T-helper 1 cell treated with Interleukin-12 subunit alpha and Interleukin-12 subunit beta and Interleukin-4 antibody, amounts not matched to agents 30 μg/mL and 1 μg/mL, for 36 hours (primary cell): ENCODE data around the gene PARP12.

ENCODE experiments used
- H3K27ac Mint-ChIP-seq: one replicate; pipeline ENCODE4 v1.8.0; 2021; ENCODE audit warnings: mild to moderate bottlenecking, mixed read lengths
- H3K27me3 Mint-ChIP-seq: one replicate; pipeline ENCODE4 v1.8.0; 2021; ENCODE audit warnings: low read depth, mixed read lengths
- H3K36me3 Mint-ChIP-seq: one replicate; pipeline ENCODE4 v1.8.0; 2021; ENCODE audit warnings: low read depth, mixed read lengths
- H3K4me1 Mint-ChIP-seq: one replicate; pipeline ENCODE4 v1.8.0; 2021; ENCODE audit warnings: low read depth, mixed read lengths
- H3K4me3 Mint-ChIP-seq: one replicate; pipeline ENCODE4 v1.8.0; 2021; ENCODE audit warnings: mild to moderate bottlenecking, moderate library complexity, mixed read lengths
- H3K9me3 Mint-ChIP-seq: one replicate; pipeline ENCODE4 v1.8.0; 2021; ENCODE audit warnings: mixed read lengths

PARP12 gene

DNA sequence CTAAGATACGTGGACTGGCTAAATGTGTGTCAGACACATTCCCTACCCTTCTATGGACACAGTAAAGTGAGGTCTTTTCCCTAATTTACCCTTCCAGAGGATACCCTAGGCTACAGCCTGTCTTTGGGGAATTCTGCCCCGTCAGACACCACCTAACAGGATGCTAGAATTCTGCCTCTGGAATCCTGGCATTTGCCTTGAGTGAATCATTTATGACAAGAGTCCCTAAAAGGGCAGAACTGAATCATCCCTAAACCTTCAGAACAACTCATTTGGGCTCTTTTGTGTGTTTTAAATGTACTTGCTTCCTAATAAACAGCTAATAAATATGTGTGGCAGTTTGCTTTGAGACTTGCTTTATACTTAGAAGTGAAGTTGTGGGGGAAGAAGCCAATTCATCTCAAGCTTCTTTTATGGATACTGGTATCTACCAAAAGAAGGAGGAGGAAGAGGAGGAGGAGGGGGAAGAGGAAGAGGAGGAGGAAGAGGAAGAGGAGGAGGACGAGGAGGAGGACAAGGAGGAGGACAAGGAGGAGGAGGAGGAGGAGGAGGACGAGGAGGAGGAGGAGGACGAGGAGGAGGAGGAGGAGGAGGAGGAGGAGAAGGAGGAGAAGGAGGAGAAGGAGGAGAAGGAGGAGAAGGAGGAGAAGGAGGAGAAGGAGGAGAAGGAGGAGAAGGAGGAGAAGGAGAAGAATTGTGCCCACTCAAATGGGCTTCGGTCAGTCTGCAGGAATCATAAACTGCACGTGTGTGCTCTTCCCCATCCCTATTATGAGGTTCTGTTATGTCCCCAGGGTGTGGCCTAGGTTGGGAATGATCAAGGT is 27.1 kb downstream of the PARP12 start:
- H3K4me1 Mint-ChIP-seq = peaks cover 40% of the 10 kb centered on the region
- no peaks in the 10 kb centered on the region for H3K27me3 Mint-ChIP-seq
- H3K4me3 Mint-ChIP-seq = no peak overlapping the region

DNA sequence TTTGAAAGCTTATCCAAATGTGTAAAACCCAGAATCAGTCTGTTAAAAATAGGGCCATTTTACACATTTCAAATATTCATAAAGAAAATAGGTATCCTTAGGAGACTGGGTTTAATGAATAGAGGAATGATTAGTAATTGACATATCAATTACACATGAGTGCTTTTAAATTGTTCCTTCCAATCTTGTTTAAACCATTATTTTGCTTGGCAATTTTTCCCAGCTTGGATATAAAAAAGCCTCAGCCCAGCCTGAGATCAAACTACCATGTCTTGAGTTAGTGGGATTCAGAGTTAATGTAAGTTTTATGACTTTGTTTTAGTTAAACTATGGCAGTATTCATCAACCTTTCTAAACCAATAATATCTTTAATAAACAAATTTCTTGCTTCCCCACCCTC is 28.3 kb downstream of the PARP12 start:
- Mint-ChIP-seq H3K9me3 (no peaks in the 10 kb centered on the region), H3K27ac (no peak overlapping the region), H3K4me3 (no peak overlapping the region), H3K27me3 (no peaks in the 10 kb centered on the region), H3K4me1 (peaks cover 34% of the 10 kb centered on the region), H3K36me3 (peaks cover 62% of the 10 kb centered on the region)

More for the DNA sequence above, 27.1 kb downstream of the PARP12 start:
- Mint-ChIP-seq H3K36me3 (peaks cover 68% of the 10 kb centered on the region), H3K9me3 (no peaks in the 10 kb centered on the region), H3K27ac (no peak overlapping the region)

DNA sequence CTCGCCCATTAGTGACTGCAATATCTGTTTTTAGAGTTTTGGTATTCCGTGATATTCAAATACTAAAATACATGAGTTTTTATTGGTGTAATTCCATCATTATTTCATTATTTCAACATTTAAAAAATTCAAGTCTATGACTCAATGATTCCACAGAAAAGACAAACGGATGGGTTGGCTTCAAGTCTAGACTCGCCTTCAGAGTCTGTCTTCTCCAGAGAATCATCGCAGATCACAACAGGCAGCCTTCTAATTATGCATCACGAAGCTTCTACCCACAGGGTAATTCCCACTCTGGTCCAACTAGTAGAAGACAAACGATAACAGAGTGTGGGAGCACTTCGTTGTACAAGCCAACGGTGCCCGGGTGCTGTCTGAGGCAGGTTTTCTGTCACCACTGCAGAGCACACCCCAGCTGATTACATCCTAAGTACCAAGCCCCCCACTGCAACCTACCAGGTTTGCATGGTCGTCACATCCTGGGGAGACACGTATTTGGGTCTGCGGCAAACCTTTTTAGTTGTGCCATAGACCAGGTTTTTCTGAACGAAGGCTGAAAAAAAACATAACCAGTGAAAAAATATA is 28.9 kb downstream of the PARP12 start:
- Mint-ChIP-seq H3K4me1 (peaks cover 29% of the 10 kb centered on the region), H3K27me3 (no peaks in the 10 kb centered on the region)

DNA sequence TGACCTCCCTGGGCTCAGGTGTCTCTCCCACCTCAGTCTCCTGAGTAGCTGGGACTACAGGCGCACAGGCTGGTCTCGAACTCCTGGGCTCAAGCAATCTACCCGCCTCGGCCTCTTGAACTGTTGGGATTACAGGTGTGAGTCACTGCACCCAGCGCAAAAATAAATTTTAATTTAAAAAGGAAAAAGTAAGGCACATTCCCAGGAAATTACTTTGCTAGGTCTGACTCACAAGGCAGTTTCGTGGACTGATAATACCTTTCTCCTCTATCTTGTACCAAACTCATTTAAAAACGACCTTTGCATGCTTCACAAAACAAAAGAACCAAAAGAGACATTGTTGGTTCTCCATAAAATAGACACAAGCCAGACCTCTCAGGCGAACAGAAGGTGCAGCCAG is 29.7 kb downstream of the PARP12 start:
- H3K36me3 Mint-ChIP-seq = peaks cover 60% of the 10 kb centered on the region
- H3K27ac Mint-ChIP-seq = no peak overlapping the region
- no peaks in the 10 kb centered on the region for H3K27me3 Mint-ChIP-seq
- no peaks in the 10 kb centered on the region for H3K9me3 Mint-ChIP-seq
- H3K4me3 Mint-ChIP-seq = no peak overlapping the region
- peaks cover 28% of the 10 kb centered on the region for H3K4me1 Mint-ChIP-seq

More for the DNA sequence above, 28.9 kb downstream of the PARP12 start:
- Mint-ChIP-seq H3K27ac (no peak overlapping the region), H3K9me3 (no peaks in the 10 kb centered on the region), H3K4me3 (no peak overlapping the region), H3K36me3 (peaks cover 59% of the 10 kb centered on the region)

DNA sequence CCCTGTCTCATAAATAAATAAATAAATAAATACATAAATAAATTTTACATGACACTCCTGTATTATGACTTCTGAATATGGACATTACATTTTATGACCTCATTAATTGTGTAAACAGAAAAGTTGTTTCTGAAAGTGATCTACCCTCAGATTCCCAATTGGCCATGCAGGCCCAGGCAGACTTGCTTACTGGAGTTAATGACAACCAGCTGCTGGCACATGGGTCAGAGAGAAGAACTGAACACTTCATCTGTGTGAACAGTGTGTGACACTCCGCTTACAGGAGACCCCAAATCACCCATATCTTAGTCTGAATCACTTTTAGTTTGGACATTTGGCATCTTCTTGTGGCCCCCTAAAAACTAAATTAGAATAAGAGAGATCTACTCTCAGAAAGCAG is 31.4 kb downstream of the PARP12 start:
- no peaks in the 10 kb centered on the region for H3K27me3 Mint-ChIP-seq
- no peak overlapping the region for H3K4me3 Mint-ChIP-seq
- no peak overlapping the region for H3K27ac Mint-ChIP-seq
- no peaks in the 10 kb centered on the region for H3K9me3 Mint-ChIP-seq
- H3K4me1 Mint-ChIP-seq = peaks cover 21% of the 10 kb centered on the region
- peaks cover 57% of the 10 kb centered on the region for H3K36me3 Mint-ChIP-seq

DNA sequence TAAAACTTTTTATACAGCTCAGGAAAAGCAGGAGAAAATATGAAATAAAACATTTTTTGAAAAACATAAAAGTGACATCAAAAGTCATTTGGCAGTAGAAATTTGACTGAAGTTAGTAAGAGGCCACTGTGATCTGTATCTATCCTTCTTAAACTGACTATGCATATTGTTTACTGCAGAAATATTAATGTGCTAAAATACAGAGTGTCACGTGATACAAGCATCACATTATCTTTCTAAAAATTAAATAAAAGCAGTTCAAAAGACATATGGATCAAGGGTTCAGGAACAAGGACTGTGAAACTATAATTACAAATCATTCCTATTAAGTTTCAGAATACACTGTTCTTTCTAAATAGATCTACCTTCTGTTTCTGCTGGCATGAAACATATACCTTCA is 33.7 kb downstream of the PARP12 start:
- no peak overlapping the region for H3K27ac Mint-ChIP-seq

DNA sequence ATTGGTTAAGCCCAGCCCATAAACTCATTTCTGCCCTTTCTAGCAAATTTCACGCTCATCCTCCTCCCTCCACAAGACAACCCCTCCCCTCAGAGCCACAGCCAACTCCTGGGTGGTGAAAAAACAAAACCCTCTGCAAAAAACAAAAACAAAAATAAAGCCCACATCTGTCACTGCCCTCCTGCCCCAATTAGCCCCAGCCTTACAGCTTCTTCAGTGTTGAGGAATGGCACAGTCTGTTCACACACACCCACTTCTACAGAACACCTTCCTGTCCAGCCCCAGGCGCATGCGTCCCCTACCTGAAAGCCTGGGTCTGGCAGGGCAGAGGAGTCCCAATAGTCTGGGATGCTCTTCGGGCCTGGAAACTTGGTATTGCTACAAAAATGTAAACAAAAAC is 34.4 kb downstream of the PARP12 start:
- no peaks in the 10 kb centered on the region for H3K27me3 Mint-ChIP-seq
- H3K4me1 Mint-ChIP-seq = peaks cover 11% of the 10 kb centered on the region
- H3K27ac Mint-ChIP-seq = no peak overlapping the region
- H3K9me3 Mint-ChIP-seq = no peaks in the 10 kb centered on the region
- H3K36me3 Mint-ChIP-seq = peaks cover 57% of the 10 kb centered on the region
- H3K4me3 Mint-ChIP-seq = no peak overlapping the region

More for the DNA sequence above, 33.7 kb downstream of the PARP12 start:
- H3K4me1 Mint-ChIP-seq = peaks cover 13% of the 10 kb centered on the region
- no peaks in the 10 kb centered on the region for H3K9me3 Mint-ChIP-seq
- peaks cover 57% of the 10 kb centered on the region for H3K36me3 Mint-ChIP-seq
- no peaks in the 10 kb centered on the region for H3K27me3 Mint-ChIP-seq
- no peak overlapping the region for H3K4me3 Mint-ChIP-seq

DNA sequence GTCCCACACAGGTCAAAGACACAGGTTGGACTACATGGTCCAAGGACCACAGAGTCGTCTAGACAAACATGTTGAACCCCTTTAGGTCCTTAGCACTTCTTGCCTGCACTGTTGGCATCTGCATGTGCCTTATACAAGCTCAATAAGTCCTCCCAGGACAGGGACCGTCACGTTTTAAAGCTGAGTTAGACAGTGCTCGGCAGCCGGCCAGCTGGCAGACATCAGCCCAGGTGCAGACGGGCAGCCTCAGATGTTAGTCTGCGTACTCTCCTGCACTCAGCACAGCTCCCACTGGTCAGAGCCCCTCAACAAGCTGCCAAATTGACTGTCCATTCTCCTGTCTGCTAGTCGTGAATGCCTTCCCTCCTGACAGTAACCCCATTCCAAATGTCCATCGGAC is 34.9 kb downstream of the PARP12 start:
- Mint-ChIP-seq H3K36me3 (peaks cover 58% of the 10 kb centered on the region), H3K27me3 (no peaks in the 10 kb centered on the region), H3K4me1 (peaks cover 9% of the 10 kb centered on the region), H3K9me3 (no peaks in the 10 kb centered on the region), H3K27ac (no peak overlapping the region), H3K4me3 (no peak overlapping the region)

DNA sequence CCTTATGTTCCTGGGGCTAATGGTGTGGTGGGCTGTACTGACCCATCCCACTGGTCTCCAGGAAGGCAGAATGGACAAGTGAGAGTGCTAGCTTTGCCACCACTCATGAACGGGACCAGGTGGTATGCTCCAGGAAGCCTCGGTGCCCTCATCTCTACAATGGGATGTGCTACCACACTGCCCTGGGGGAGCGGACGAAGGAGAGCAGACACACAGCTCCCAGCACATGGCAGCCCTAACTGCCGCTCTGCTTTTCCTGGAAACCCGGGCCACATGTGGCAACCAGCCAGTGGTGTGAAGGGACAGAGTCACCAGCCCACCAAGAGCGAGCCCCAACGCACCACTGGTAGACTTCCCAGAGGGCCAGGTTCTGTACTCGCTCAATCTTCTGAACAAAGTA is 35.8 kb downstream of the PARP12 start:
- H3K27ac Mint-ChIP-seq = no peak overlapping the region
- H3K36me3 Mint-ChIP-seq = peaks cover 58% of the 10 kb centered on the region

DNA sequence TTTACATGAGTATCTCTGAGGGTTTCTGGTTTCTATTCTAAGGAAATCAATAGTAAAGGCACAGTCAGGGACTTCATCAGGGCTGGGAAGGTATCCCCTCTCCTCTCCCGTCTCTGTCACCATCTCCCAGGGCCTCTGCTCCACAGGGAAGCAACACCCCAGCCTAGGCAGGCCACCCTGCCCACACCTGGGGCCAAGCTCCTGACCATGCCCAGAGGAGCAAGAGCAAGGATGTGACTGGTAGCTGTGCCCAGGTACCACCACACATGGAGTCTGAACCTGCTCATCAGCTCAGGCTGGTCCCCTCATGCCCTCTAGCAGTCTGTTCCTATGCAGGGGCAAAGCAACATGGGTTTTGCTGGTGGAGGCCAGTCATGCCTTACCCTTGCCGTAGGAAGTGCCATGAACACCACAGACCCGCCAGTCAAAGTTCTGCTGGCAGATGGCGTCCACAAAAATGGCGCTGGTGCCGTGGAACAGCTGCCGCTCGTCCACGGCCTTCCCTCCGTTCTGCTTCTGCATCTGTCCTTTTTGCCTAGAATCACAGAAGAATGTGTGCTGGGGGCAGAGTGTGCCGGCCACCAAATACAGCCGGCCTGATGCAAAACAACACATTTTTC is 36.8 kb downstream of the PARP12 start:
- Mint-ChIP-seq H3K4me3 (no peak overlapping the region), H3K27ac (no peak overlapping the region), H3K36me3 (peaks cover 56% of the 10 kb centered on the region)

More for the DNA sequence above, 35.8 kb downstream of the PARP12 start:
- no peaks in the 10 kb centered on the region for H3K9me3 Mint-ChIP-seq
- H3K27me3 Mint-ChIP-seq = no peaks in the 10 kb centered on the region
- H3K4me1 Mint-ChIP-seq = peaks cover 8% of the 10 kb centered on the region
- no peak overlapping the region for H3K4me3 Mint-ChIP-seq

DNA sequence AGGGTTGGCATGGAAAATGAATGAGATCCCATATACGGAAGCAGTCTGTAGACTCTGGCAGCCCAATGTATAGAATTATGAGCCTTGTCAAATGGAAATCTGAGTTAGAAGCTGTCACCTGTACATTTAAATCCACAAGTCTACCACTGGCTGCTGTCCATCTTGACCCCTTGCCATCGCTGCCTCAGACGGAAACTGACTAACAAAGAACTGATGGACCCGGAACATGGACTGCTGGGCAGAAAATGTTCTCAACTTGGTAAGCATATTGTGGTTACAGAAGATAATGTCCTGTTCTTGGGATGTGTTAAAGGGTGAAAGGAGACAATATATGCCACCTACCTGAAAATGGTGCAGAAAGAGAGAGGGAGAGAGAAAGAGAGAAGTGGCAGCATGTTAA is 37.5 kb downstream of the PARP12 start:
- Mint-ChIP-seq H3K27me3 (no peaks in the 10 kb centered on the region), H3K4me1 (peaks cover 9% of the 10 kb centered on the region), H3K4me3 (no peak overlapping the region), H3K36me3 (peaks cover 53% of the 10 kb centered on the region), H3K27ac (no peak overlapping the region), H3K9me3 (no peaks in the 10 kb centered on the region)

More for the DNA sequence above, 36.8 kb downstream of the PARP12 start:
- Mint-ChIP-seq H3K27me3 (no peaks in the 10 kb centered on the region), H3K9me3 (no peaks in the 10 kb centered on the region), H3K4me1 (peaks cover 10% of the 10 kb centered on the region)

DNA sequence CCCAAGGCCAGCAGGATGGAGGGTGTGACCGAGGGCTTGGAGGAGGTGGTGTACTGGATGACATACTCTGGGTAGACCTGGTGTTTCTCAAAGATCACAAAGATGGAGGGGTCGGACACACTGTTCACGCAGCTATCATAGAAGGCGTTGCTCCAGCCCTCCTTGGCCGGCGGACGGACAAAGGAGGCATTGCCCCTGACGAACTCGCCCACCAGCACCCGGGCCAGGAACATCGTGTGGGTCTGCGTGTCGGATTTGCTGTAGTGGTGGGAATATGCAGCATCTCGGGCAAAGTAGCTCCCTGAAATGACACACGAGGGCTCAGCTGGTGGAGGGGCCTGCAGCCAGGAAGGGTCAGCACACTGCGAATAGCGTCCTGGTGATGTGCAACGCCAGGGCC is 38.2 kb downstream of the PARP12 start:
- no peaks in the 10 kb centered on the region for H3K27me3 Mint-ChIP-seq
- H3K4me1 Mint-ChIP-seq = peaks cover 9% of the 10 kb centered on the region
- H3K36me3 Mint-ChIP-seq = peaks cover 49% of the 10 kb centered on the region
- H3K27ac Mint-ChIP-seq = no peak overlapping the region
- no peaks in the 10 kb centered on the region for H3K9me3 Mint-ChIP-seq
- no peak overlapping the region for H3K4me3 Mint-ChIP-seq

DNA sequence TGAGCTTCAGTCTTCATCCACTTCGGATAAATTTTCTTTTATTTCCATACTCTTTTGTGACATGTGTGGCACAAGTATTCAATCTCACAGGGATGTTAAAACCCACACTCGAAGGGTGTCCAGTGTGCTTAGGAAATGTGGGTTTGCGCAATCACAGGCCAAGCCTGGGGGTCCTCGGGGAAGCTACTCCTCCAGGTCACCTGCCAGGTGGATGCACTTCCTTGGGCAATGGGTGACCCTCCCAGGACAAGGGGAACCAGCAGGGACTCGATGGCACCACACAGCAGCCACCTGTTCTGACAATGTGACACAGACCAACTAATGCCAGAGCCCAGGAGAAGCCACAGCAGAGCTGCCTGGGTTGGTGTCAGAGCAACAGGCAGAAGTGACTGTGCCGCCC is 39.0 kb downstream of the PARP12 start:
- H3K4me1 Mint-ChIP-seq = peaks cover 9% of the 10 kb centered on the region
- no peak overlapping the region for H3K4me3 Mint-ChIP-seq
- H3K36me3 Mint-ChIP-seq = peaks cover 46% of the 10 kb centered on the region
- no peak overlapping the region for H3K27ac Mint-ChIP-seq
- no peaks in the 10 kb centered on the region for H3K9me3 Mint-ChIP-seq
- no peaks in the 10 kb centered on the region for H3K27me3 Mint-ChIP-seq

DNA sequence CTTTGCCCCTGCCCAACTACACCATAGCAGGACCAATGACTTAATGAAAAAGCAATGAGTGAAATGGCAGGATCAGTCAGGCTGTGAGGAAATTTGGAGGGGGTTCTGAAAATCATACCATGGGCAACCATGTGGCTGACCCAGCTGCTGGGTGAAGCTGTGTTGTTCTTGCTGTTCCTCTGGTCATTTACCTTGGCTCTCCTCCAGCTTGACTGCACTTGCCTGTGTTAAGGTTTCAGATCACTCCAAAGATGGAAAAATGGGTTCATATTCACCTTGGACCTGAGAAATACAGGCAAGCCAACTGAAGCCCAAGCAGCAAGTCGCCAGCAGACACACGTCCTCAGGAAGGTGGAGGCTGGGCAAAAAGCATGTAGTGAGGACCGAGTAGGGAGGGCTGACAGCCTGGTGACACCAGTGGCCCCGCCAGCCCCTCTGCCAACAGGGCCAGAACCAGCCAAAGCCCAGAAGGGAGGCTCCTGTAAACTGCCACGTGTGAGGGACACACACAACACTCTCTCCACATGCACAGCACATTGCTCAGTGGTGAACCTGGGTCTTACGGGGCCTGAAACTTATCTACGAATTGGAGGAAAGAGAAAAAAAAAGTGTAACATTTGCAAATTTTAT is 40.1 kb downstream of the PARP12 start:
- no peaks in the 10 kb centered on the region for H3K27me3 Mint-ChIP-seq
- H3K4me3 Mint-ChIP-seq = no peak overlapping the region
- peaks cover 4% of the 10 kb centered on the region for H3K4me1 Mint-ChIP-seq
- no peaks in the 10 kb centered on the region for H3K9me3 Mint-ChIP-seq
- H3K36me3 Mint-ChIP-seq = peaks cover 37% of the 10 kb centered on the region
- no peak overlapping the region for H3K27ac Mint-ChIP-seq
